Endothelial cell of umbilical vein (primary cell): ENCODE data around the gene CDH23. TPM values are rescaled to one million over a fixed set of nuclear protein-coding genes. Genes with fewer than 3 reads are reported as not detected.

Source experiments
- BruUV-seq: library from RNA; stranded (reverse); fragments of 400-500 nt; replicated peaks from 2 replicates; lab custom pipeline; 2021; lab: Mats Ljungman, UMichigan
- CTCF ChIA-PET: fragments of 300-600, 350-600 bp; sonication (Branson Sonifier 250); formaldehyde crosslinking; loops from one replicate; lab custom pipeline; 2021; ENCODE audit warnings: antibody characterized with exemption, inconsistent platforms; lab: Charles Lee
- POLR2A ChIA-PET: fragments of 300-600, 350-600 bp; sonication (Branson Sonifier 250); formaldehyde crosslinking; loops from one replicate; lab custom pipeline; 2021; ENCODE audit warnings: antibody characterized with exemption, inconsistent platforms; lab: Charles Lee
- DNase-seq: peaks from one replicate; pipeline ENCODE4 v3.0.0-alpha.2; 2011; ENCODE audit warnings: low read depth, low spot score
- FAIRE-seq: peaks from 2 replicates; lab custom pipeline; 2011; peaks lifted over from hg19 to GRCh38; lab: Jason Lieb, UNC
- H2AFZ ChIP-seq: 2 replicates; pipeline ENCODE4 v1.6.0; 2012; ENCODE audit warnings: low read depth, low read length, control low read depth, inconsistent platforms
- H3K27ac ChIP-seq: 2 replicates; pipeline ENCODE4 v1.5.1; 2011; ENCODE audit warnings: low read depth, mild to moderate bottlenecking, control low read depth, low read length, moderate library complexity; ENCODE audit not compliant: insufficient read depth
- H3K27me3 ChIP-seq, 2 experiments: 2 replicates each; pipeline versions ENCODE4 v1.6.0 to v1.6.1; 2011; ENCODE audit warnings: low read length in 2 of 2, mixed read lengths in 1 of 2; ENCODE audit not compliant: control insufficient read depth in 2 of 2, insufficient read depth in 2 of 2
- H3K36me3 ChIP-seq, 2 experiments: 2 replicates in 1 of 2; 3 replicates in 1 of 2; pipeline ENCODE4 v1.5.1; 2011; ENCODE audit warnings: low read length in 2 of 2, mild to moderate bottlenecking in 1 of 2, moderate library complexity in 1 of 2; ENCODE audit not compliant: control insufficient read depth in 2 of 2, insufficient read depth in 2 of 2; ENCODE audit errors: extremely low read depth in 1 of 2
- H3K4me1 ChIP-seq: 3 replicates; pipeline ENCODE4 v1.5.1; 2011; ENCODE audit warnings: mild to moderate bottlenecking, low read length; ENCODE audit not compliant: control insufficient read depth, insufficient read depth; ENCODE audit errors: extremely low read depth
- H3K4me2 ChIP-seq: 2 replicates; pipeline ENCODE4 v1.6.1; 2011; ENCODE audit warnings: low read length, control low read depth, mixed read lengths; ENCODE audit not compliant: insufficient read depth
- H3K4me3 ChIP-seq, 3 experiments: fragments of 200-600 bp in 1 of 3; sonication (generic), shearing (Covaris generic) in 1 of 3; replicated peaks in 1 of 3; 2 replicates each; pipeline ENCODE4 v1.5.1; 2011 to 2016; ENCODE audit warnings: control low read depth in 3 of 3, low read length in 3 of 3, mild to moderate bottlenecking in 2 of 3, inconsistent platforms in 1 of 3, low read depth in 1 of 3, moderate library complexity in 1 of 3; ENCODE audit not compliant: insufficient read depth in 1 of 3
- H3K79me2 ChIP-seq: 2 replicates; pipeline ENCODE4 v1.6.0; 2012; ENCODE audit warnings: low read length, inconsistent platforms; ENCODE audit not compliant: control insufficient read depth, insufficient read depth
- H3K9ac ChIP-seq: replicated peaks from 2 replicates; pipeline ENCODE3; 2011; ENCODE audit warnings: low read length, control low read depth; ENCODE audit not compliant: insufficient read depth; ENCODE audit errors: extremely low read depth
- H3K9me1 ChIP-seq: replicated peaks from 3 replicates; pipeline ENCODE4 v1.6.0; 2011; ENCODE audit warnings: mild to moderate bottlenecking, low read length; ENCODE audit not compliant: control insufficient read depth, insufficient read depth; ENCODE audit errors: extremely low read depth
- H3K9me3 ChIP-seq: replicated peaks from 2 replicates; pipeline ENCODE4 v1.5.1; 2012; ENCODE audit warnings: low read length, inconsistent platforms; ENCODE audit not compliant: control insufficient read depth, insufficient read depth
- H4K20me1 ChIP-seq: replicated peaks from 2 replicates; pipeline ENCODE3; 2011; ENCODE audit warnings: mild to moderate bottlenecking, low read length; ENCODE audit not compliant: control insufficient read depth, insufficient read depth; ENCODE audit errors: extremely low read depth
- EZH2 ChIP-seq: IDR thresholded peaks from 2 replicates; pipeline ENCODE4 v1.6.1; 2012; ENCODE audit warnings: borderline replicate concordance, low read depth, mild to moderate bottlenecking, moderate library complexity, low read length, inconsistent platforms; ENCODE audit not compliant: severe bottlenecking
- FOS ChIP-seq: IDR thresholded peaks from 2 replicates; pipeline ENCODE4 v1.6.1; 2011; ENCODE audit warnings: mild to moderate bottlenecking, low read length, moderate library complexity, borderline replicate concordance; ENCODE audit not compliant: insufficient read depth
- GATA2 ChIP-seq: IDR thresholded peaks from 2 replicates; pipeline ENCODE4 v1.7.0; 2011; ENCODE audit warnings: low read depth, mild to moderate bottlenecking, moderate library complexity, mixed read lengths, low read length; ENCODE audit not compliant: insufficient read length, insufficient read depth
- JUN ChIP-seq: IDR thresholded peaks from 2 replicates; pipeline ENCODE4 v1.6.1; 2011; ENCODE audit warnings: borderline replicate concordance, low read depth; ENCODE audit not compliant: insufficient read length, insufficient read depth
- MYC ChIP-seq: IDR thresholded peaks from one replicate; pipeline ENCODE4 v1.6.1; 2011; ENCODE audit warnings: mild to moderate bottlenecking, low read depth, low read length
- POLR2A ChIP-seq: IDR thresholded peaks from 2 replicates; pipeline ENCODE4 v1.6.1; 2012; ENCODE audit warnings: low read depth, mild to moderate bottlenecking, control low read depth, low read length
- POLR2AphosphoS5 ChIP-seq: IDR thresholded peaks from 2 replicates; pipeline ENCODE4 v1.6.1; 2012; ENCODE audit warnings: low read depth, mild to moderate bottlenecking, control low read depth, low read length, moderate library complexity; ENCODE audit not compliant: insufficient read depth
- dilution Hi-C: fragments of 300-500 bp; cut with MboI; formaldehyde crosslinking; loops from one replicate; pipeline ENCODE4 v1.15.0; 2019; ENCODE audit warnings: low sequenced_read_pairs; ENCODE audit not compliant: extremely low pct_ligation_motif_present
- intact Hi-C: fragments of 100-400 bp; cut with micrococcal nuclease; formaldehyde crosslinking; loops from one replicate; pipeline ENCODE4 v1.10.0; 2022
- polyA plus RNA-seq, 4 experiments: library from polyadenylated mRNA; depleted of rRNA in 3 of 4; stranded (reverse) in 3 of 4; unstranded in 1 of 4; fragments of >200 nt; gene quantifications; 2 replicates each; pipeline versions ENCODE4 v1.2.1 to v1.2.3, GENCODE V29; 2011 to 2012; ENCODE audit warnings: missing spikeins in 1 of 4
- total RNA-seq: library from RNA; stranded (reverse); gene quantifications from 2 replicates; pipeline ENCODE4 v1.2.3, GENCODE V29; 2021
- TF ChIP-seq, protein P1 (sequence below), 2 donors: IDR thresholded peaks; 1 replicate in 1 of 2; 2 replicates in 1 of 2; pipeline ENCODE4 v1.5.1; 2011; ENCODE audit warnings: low read length in 2 of 2, mild to moderate bottlenecking in 2 of 2, moderate library complexity in 2 of 2, control low read depth in 1 of 2, inconsistent platforms in 1 of 2, low read depth in 1 of 2; ENCODE audit not compliant: insufficient read depth in 1 of 2; ENCODE audit errors: extremely low read depth in 1 of 2
- TF ChIP-seq, protein P2 (sequence below): IDR thresholded peaks from 2 replicates; pipeline ENCODE4 v1.6.1; 2011; ENCODE audit not compliant: insufficient read depth, insufficient read length

Gene CDH23
- total and polyA plus RNA-seq, 2 donors (not counting 3 experiments of a cell fraction or from before 2014, with no cell fraction given) = not detected

DNA sequence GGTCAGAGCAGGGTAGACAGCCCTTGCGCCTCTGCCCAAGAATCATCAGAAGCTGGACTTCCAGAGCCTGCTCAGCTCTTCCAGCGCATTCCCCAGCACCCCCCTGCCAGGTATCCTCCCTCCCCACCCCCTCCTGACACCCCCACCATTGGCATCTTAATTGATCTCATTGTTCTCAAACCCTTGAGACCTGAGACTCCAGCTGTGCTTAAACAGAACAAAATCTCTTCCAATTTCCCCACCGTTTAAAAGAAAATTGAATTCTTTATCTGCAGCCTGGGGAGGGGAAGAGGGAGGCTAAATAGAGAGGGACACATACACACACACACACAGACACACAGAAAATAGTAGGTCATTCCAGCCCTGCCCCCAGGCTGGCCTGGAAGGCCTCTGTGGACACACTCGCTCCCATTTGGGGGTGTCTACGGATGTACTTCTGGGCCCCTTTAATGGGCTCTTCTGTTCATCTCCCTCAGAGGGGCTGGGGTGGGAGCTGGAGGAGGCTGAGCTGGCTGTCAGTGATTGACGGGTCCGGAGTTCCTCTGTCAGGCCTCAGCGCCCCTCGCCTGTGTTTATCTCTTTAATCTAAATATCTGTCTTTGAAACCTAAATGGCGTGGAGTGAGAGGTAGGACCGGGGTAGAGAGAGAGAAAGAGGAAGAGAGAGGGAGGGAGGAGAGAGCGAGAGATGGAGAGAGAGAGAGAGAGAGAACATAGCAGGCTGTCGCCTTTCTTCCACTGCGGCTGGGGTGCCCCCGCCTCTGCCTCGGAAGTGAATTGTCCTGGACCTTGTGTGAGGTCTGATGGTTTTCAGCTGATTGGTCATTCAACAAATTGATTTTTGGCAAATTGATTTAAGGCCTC lies 261.1 kb downstream of the CDH23 start:
- H3K79me2 ChIP-seq = no peaks in the 10 kb centered on the region
- BruUV-seq = no TSS peak
- H3K4me2 ChIP-seq = no peak overlapping the region
- no peak overlapping the region for H3K4me3 ChIP-seq
- TF ChIP-seq, protein P1, sequence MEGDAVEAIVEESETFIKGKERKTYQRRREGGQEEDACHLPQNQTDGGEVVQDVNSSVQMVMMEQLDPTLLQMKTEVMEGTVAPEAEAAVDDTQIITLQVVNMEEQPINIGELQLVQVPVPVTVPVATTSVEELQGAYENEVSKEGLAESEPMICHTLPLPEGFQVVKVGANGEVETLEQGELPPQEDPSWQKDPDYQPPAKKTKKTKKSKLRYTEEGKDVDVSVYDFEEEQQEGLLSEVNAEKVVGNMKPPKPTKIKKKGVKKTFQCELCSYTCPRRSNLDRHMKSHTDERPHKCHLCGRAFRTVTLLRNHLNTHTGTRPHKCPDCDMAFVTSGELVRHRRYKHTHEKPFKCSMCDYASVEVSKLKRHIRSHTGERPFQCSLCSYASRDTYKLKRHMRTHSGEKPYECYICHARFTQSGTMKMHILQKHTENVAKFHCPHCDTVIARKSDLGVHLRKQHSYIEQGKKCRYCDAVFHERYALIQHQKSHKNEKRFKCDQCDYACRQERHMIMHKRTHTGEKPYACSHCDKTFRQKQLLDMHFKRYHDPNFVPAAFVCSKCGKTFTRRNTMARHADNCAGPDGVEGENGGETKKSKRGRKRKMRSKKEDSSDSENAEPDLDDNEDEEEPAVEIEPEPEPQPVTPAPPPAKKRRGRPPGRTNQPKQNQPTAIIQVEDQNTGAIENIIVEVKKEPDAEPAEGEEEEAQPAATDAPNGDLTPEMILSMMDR (IDR thresholded peaks at IDR 0.05; ENCODE audit: extremely low read depth in 1 of 2, insufficient read depth in 1 of 2, low read depth in 1 of 2, low read length in 2 of 2) = no peak
- TF ChIP-seq POLR2A (no peak), FOS (no peak), POLR2AphosphoS5 (no peak), EZH2 (no peak), JUN (no peak), GATA2 (no peak), MYC (no peak)
- TF ChIP-seq, protein P2, sequence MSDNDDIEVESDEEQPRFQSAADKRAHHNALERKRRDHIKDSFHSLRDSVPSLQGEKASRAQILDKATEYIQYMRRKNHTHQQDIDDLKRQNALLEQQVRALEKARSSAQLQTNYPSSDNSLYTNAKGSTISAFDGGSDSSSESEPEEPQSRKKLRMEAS = no peak
- no peaks in the 10 kb centered on the region for H3K4me1 ChIP-seq
- ChIA-PET CTCF (interaction anchor here (0.7 to 1.5 kb wide), 2 partner anchors 21 to 339 kb away, joined by 3 read pairs; partner anchors contain the start of gene SLC29A3), POLR2A (no interaction called here)
- no peaks in the 10 kb centered on the region for H3K9me1 ChIP-seq
- no peak overlapping the region for H2AFZ ChIP-seq
- no peak overlapping the region for H3K9ac ChIP-seq
- H3K36me3 ChIP-seq = no peaks in the 10 kb centered on the region
- H3K27me3 ChIP-seq = peaks cover 0 to 8% of the 10 kb centered on the region in 2 experiments
- FAIRE-seq (no peak), DNase-seq (no peak)
- H3K9me3 ChIP-seq = no peaks in the 10 kb centered on the region
- intact Hi-C loops (no loop called here), dilution Hi-C loops (no loop called here)
- H4K20me1 ChIP-seq = no peaks in the 10 kb centered on the region
- no peak overlapping the region for H3K27ac ChIP-seq
